Endodermal cell (in vitro differentiated cells): ENCODE data around the gene IFT88. TPM values are rescaled to one million over a fixed set of nuclear protein-coding genes. Genes with fewer than 3 reads are reported as not detected.
A peak's percentile ranks its signal among the peaks of the same experiment; 100 is the strongest.

Experiments used
- DNase-seq: peaks from one replicate; pipeline ENCODE4 v3.0.0-alpha.2; 2017
- H3K27ac ChIP-seq: 2 replicates; pipeline ENCODE4 v1.5.1; 2013; ENCODE audit warnings: mild to moderate bottlenecking, low read depth, low read length, moderate library complexity
- H3K27me3 ChIP-seq: 2 replicates; pipeline ENCODE4 v1.6.1; 2013; ENCODE audit warnings: mild to moderate bottlenecking, low read length, moderate library complexity; ENCODE audit not compliant: insufficient read depth, control insufficient read depth, poor library complexity, severe bottlenecking
- H3K36me3 ChIP-seq: 2 replicates; pipeline ENCODE4 v1.7.0; 2013; ENCODE audit warnings: mild to moderate bottlenecking, low read length, moderate library complexity; ENCODE audit not compliant: control insufficient read depth, insufficient read depth
- H3K4me1 ChIP-seq: one replicate; pipeline ENCODE4 v1.7.0; 2013; ENCODE audit warnings: low read length; ENCODE audit not compliant: control insufficient read depth, insufficient read depth
- H3K4me3 ChIP-seq: 2 replicates; pipeline ENCODE4 v1.5.1; 2013; ENCODE audit warnings: mild to moderate bottlenecking, low read length, moderate library complexity
- H3K9ac ChIP-seq: 2 replicates; pipeline ENCODE4 v1.6.1; 2013; ENCODE audit warnings: mild to moderate bottlenecking, low read length, moderate library complexity; ENCODE audit not compliant: poor library complexity, severe bottlenecking; ENCODE audit errors: extremely low read depth
- H3K9me3 ChIP-seq: 2 replicates; pipeline ENCODE4 v1.6.1; 2013; ENCODE audit warnings: mild to moderate bottlenecking, low read length, moderate library complexity; ENCODE audit not compliant: control insufficient read depth
- H3K27ac Mint-ChIP-seq: 2 replicates; pipeline ENCODE4 v1.8.0; 2020; ENCODE audit warnings: mixed read lengths
- H3K27me3 Mint-ChIP-seq: 2 replicates; pipeline ENCODE4 v1.8.0; 2021; ENCODE audit warnings: mild to moderate bottlenecking, mixed read lengths; ENCODE audit not compliant: insufficient read depth
- H3K36me3 Mint-ChIP-seq: 2 replicates; pipeline ENCODE4 v1.8.0; 2020; ENCODE audit warnings: low read depth, mixed read lengths
- H3K4me1 Mint-ChIP-seq: 2 replicates; pipeline ENCODE4 v1.8.0; 2020; ENCODE audit warnings: mixed read lengths
- H3K4me3 Mint-ChIP-seq: 2 replicates; pipeline ENCODE4 v1.8.0; 2020; ENCODE audit warnings: mild to moderate bottlenecking, moderate library complexity, mixed read lengths
- H3K9me3 Mint-ChIP-seq: 2 replicates; pipeline ENCODE4 v1.8.0; 2020; ENCODE audit warnings: mild to moderate bottlenecking, mixed read lengths
- WGBS, 2 experiments: methylation state at CpG; one replicate each; pipeline versions ENCODE4 v1.1.5 to v1.1.7; 2013; ENCODE audit warnings: missing lambda C conversion rate in 2 of 2, mixed read lengths in 1 of 2; ENCODE audit not compliant: insufficient coverage in 1 of 2, insufficient read length in 1 of 2; 5-methylcytosine and 5-hydroxymethylcytosine counted together
- total RNA-seq, 2 donors: library from RNA; stranded (reverse); fragmentation: NEBNext Ultra II Directional in 1 of 2; extraction: Animal tissue kit (Norgen Biotek cat#: 25700) in 1 of 2; gene quantifications; 2 replicates in 1 of 2; 3 replicates in 1 of 2; pipeline ENCODE4 v1.2.1, GENCODE V29; 2021
- TF ChIP-seq, protein P1 (sequence below): fragments of 200-600 bp; sonication (generic); conservative IDR thresholded peaks from 2 replicates; pipeline ENCODE4 v1.5.0; 2021; ENCODE audit warnings: antibody characterized with exemption, mild to moderate bottlenecking

The IFT88 gene
- total RNA-seq, 2 donors from 2014 or later: 15.2 to 18.7 TPM

DNA sequence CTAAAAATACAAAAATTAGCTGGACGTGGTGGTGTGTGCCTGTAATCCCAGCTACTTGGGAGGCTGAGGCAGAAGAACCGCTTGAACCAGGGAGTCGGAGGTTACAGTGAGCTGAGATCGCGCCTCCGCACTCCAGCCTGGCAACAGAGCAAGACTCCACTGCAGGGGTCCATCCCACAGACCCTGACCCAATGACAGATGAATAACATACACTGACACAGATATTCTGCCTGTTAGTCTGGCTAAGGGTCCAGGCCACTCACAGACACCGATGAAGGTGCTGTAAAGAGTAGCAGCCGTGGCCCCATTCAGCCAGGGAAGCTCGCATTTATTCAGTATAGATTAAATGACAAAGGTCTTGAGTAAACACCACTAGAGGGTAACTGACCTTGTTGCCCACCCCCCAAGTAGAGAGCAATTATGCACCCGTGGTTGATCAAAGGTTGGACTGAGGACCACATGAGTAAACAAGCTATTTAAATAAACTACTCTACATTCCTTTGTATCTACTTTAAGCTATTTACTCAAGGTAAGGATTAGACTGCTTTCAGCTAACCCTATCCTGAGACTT, 32.8 kb upstream of the IFT88 start:
- Histone ChIP-seq H3K9ac (no peak overlapping the region), H3K9me3 (peaks cover 12% of the 10 kb centered on the region), H3K27ac (no peak overlapping the region), H3K4me3 (no peak overlapping the region), H3K36me3 (no peaks in the 10 kb centered on the region), H3K4me1 (no peaks in the 10 kb centered on the region), H3K27me3 (peaks cover 4% of the 10 kb centered on the region)
- H3K36me3 Mint-ChIP-seq: peaks cover 1% of the 10 kb centered on the region
- TF ChIP-seq, protein P1, sequence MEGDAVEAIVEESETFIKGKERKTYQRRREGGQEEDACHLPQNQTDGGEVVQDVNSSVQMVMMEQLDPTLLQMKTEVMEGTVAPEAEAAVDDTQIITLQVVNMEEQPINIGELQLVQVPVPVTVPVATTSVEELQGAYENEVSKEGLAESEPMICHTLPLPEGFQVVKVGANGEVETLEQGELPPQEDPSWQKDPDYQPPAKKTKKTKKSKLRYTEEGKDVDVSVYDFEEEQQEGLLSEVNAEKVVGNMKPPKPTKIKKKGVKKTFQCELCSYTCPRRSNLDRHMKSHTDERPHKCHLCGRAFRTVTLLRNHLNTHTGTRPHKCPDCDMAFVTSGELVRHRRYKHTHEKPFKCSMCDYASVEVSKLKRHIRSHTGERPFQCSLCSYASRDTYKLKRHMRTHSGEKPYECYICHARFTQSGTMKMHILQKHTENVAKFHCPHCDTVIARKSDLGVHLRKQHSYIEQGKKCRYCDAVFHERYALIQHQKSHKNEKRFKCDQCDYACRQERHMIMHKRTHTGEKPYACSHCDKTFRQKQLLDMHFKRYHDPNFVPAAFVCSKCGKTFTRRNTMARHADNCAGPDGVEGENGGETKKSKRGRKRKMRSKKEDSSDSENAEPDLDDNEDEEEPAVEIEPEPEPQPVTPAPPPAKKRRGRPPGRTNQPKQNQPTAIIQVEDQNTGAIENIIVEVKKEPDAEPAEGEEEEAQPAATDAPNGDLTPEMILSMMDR: no peak
- WGBS, 2 experiments: 78 to 82% methylated on average over 5 to 10 of the region's 10 CpGs
- no peak overlapping the region for H3K27ac Mint-ChIP-seq
- peaks cover 44% of the 10 kb centered on the region for H3K9me3 Mint-ChIP-seq
- H3K27me3 Mint-ChIP-seq: peaks cover 33% of the 10 kb centered on the region
- peak; percentile 43 for DNase-seq
- no peak overlapping the region for H3K4me3 Mint-ChIP-seq
- H3K4me1 Mint-ChIP-seq: no peaks in the 10 kb centered on the region

DNA sequence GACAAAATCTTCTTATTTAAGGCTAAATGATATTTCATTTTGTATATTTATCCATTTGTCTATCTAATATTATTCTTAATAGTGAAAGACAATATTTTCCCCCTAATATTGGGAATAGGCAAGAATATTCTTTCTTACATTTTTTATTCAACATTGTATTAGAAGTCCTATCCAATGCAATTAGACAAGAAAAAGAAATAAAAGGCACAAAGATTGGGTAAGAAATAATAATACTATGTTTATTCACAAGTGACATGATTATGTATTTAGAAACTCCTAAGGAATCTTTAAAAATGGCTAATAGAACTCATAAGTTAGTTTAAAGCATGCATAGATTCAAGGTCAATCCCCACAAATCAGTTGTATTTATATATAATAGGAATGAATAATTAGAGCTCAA, 30.0 kb upstream of the IFT88 start:
- no peak overlapping the region for H3K4me3 Mint-ChIP-seq
- H3K36me3 Mint-ChIP-seq: peaks cover 1% of the 10 kb centered on the region
- no peak overlapping the region for H3K9ac ChIP-seq
- no peak overlapping the region for H3K4me3 ChIP-seq
- TF ChIP-seq, protein P1: no peak
- H3K4me1 Mint-ChIP-seq: no peaks in the 10 kb centered on the region
- H3K9me3 ChIP-seq: peaks cover 12% of the 10 kb centered on the region
- no peak for DNase-seq
- no peaks in the 10 kb centered on the region for H3K36me3 ChIP-seq
- H3K9me3 Mint-ChIP-seq: peaks cover 40% of the 10 kb centered on the region
- no peaks in the 10 kb centered on the region for H3K27me3 ChIP-seq
- H3K27ac Mint-ChIP-seq: no peak overlapping the region
- H3K27me3 Mint-ChIP-seq: peaks cover 15% of the 10 kb centered on the region
- no peaks in the 10 kb centered on the region for H3K4me1 ChIP-seq
- no peak overlapping the region for H3K27ac ChIP-seq

DNA sequence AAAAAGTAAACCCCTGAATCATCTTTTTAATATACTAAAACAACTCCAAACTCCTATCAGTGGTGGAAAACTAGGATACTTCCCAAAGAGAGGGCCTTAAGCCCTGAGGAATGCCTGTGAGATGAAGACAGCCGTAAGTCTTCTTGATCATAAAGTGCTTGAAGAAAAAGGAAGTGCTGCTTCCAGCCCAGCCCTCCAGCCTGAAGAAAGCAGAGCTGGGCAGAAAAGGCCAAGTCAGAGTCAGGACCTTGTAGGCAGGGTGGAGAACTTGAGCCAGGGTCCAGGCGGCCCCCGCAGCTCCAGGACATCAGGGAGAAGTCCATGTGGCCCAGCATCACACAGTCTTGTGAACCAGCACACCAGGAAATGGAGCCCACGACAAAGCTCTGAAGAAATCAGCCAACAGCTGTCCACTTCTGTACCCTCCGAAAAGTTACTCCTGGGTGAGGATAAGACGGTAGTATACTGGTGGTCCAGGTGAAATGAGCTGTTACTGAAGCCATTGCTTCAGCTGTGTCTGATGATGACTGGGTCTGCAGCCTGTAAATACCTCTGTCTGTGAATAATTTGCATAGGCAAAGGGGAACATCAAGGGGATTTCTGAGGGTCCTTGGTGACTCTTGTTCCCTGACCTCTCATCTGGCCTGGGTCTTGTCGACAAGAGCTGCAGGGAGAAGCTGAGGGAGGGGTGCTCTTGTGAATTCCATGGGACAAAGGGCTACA, 22.6 kb upstream of the IFT88 start:
- H3K36me3 Mint-ChIP-seq: no peaks in the 10 kb centered on the region
- no peak overlapping the region for H3K9ac ChIP-seq
- H3K9me3 ChIP-seq: no peaks in the 10 kb centered on the region
- TF ChIP-seq, protein P1: no peak
- H3K27me3 ChIP-seq: no peaks in the 10 kb centered on the region
- no peaks in the 10 kb centered on the region for H3K36me3 ChIP-seq
- DNase-seq: no peak
- no peaks in the 10 kb centered on the region for H3K4me1 Mint-ChIP-seq
- no peaks in the 10 kb centered on the region for H3K4me1 ChIP-seq
- no peak overlapping the region for H3K27ac Mint-ChIP-seq
- no peak overlapping the region for H3K4me3 ChIP-seq
- H3K4me3 Mint-ChIP-seq: no peak overlapping the region
- no peak overlapping the region for H3K27ac ChIP-seq
- WGBS, 2 experiments: 87 to 94% methylated on average over 4 to 7 of the region's 7 CpGs
- H3K27me3 Mint-ChIP-seq: no peaks in the 10 kb centered on the region
- peaks cover 7% of the 10 kb centered on the region for H3K9me3 Mint-ChIP-seq
